HFFc6 (cell line): Measurements from ENCODE around the gene XG. TPM values are rescaled to one million over a fixed set of nuclear protein-coding genes. Genes with fewer than 3 reads are reported as not detected.
"Not testable (repeated sequence)": the region's sequence is repeated elsewhere in the genome, so short reads cannot be mapped to it uniquely, and the experiment has no call there.

Experiments used
- DNase-seq: peaks from one replicate; pipeline ENCODE4 v3.0.0-alpha.2; 2018
- H3K27ac Mint-ChIP-seq: 2 replicates; pipeline ENCODE4 v1.8.0; 2020; ENCODE audit warnings: mild to moderate bottlenecking, mixed read lengths
- H3K27me3 Mint-ChIP-seq: 2 replicates; pipeline ENCODE4 v1.8.0; 2021; ENCODE audit warnings: mild to moderate bottlenecking, moderate library complexity, mixed read lengths; ENCODE audit not compliant: insufficient read depth
- H3K36me3 Mint-ChIP-seq: 2 replicates; pipeline ENCODE4 v1.8.0; 2021; ENCODE audit warnings: low read depth, mixed read lengths
- H3K4me1 Mint-ChIP-seq: 2 replicates; pipeline ENCODE4 v1.8.0; 2020; ENCODE audit warnings: low read depth, mixed read lengths
- H3K4me3 Mint-ChIP-seq: 2 replicates; pipeline ENCODE4 v1.8.0; 2020; ENCODE audit warnings: mild to moderate bottlenecking, moderate library complexity, mixed read lengths
- H3K9me3 Mint-ChIP-seq: 2 replicates; pipeline ENCODE4 v1.8.0; 2020; ENCODE audit warnings: mild to moderate bottlenecking, mixed read lengths
- total RNA-seq, 6 experiments: library from RNA; stranded (reverse); fragmentation: NEBNext Ultra II Directional; extraction: Animal tissue kit (Norgen Biotek cat#: 25700); gene quantifications; 2 replicates in 1 of 6; 3 replicates in 5 of 6; pipeline ENCODE4 v1.2.3, GENCODE V29; 2021
- TF ChIP-seq, protein P1 (sequence below): fragments of 200-600 bp; sonication (generic); IDR thresholded peaks from 2 replicates; pipeline ENCODE4 v1.5.0; 2021; ENCODE audit warnings: antibody characterized with exemption, mild to moderate bottlenecking

The XG gene
- total RNA-seq, 6 experiments from 2014 or later = 0.07 to 0.48 (median 0.31) TPM; not detected in 1

DNA sequence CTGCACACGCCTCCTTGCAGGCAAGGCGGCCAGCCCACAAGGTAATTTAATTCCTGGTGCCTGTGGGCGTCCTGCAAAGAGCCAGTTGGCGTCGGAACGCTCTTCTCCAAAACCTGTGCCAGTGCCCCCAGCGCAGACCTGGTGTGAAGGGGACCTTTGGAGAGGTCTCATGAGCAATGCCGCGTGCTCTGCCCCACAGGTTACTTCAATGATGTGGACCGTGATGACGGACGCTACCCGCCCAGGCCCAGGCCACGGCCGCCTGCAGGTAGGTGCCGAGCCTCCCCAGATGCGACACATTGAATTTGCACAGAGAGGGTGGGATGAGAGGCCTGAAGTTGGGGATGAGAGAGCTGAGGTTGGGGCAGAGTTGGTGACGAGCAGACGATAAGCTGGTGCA lies 42.5 kb downstream of the XG start:
- Mint-ChIP-seq H3K27ac (no peak overlapping the region), H3K27me3 (peaks cover 2% of the 10 kb centered on the region; the same call in 1 of the 2 replicates), H3K9me3 (no peaks in the 10 kb centered on the region), H3K4me3 (no peak overlapping the region), H3K4me1 (no peaks in the 10 kb centered on the region), H3K36me3 (no peaks in the 10 kb centered on the region)
- no peak for DNase-seq
- TF ChIP-seq, protein P1, sequence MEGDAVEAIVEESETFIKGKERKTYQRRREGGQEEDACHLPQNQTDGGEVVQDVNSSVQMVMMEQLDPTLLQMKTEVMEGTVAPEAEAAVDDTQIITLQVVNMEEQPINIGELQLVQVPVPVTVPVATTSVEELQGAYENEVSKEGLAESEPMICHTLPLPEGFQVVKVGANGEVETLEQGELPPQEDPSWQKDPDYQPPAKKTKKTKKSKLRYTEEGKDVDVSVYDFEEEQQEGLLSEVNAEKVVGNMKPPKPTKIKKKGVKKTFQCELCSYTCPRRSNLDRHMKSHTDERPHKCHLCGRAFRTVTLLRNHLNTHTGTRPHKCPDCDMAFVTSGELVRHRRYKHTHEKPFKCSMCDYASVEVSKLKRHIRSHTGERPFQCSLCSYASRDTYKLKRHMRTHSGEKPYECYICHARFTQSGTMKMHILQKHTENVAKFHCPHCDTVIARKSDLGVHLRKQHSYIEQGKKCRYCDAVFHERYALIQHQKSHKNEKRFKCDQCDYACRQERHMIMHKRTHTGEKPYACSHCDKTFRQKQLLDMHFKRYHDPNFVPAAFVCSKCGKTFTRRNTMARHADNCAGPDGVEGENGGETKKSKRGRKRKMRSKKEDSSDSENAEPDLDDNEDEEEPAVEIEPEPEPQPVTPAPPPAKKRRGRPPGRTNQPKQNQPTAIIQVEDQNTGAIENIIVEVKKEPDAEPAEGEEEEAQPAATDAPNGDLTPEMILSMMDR = no peak

DNA sequence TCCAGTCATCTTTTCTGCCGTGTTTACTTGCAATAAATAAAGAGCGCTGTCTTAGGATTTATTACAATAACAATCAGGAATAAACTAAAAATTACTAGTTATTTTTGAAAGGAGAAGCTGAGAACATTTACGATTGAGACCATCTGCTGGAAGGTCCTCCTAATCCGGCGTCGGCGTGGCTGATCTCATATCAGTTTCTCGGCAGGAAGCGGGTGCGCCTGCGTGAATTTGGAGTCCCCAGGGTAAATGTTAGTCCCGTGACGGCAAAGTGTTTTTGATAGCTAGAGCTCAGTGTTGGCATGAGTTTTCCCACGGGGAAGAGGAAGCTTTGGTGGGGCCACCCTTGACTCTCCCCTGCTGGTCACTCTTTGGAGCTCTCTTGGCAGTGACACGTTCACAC lies 45.0 kb downstream of the XG start:
- not testable (repeated sequence) for H3K27ac Mint-ChIP-seq, DNase-seq, H3K4me1 Mint-ChIP-seq, H3K9me3 Mint-ChIP-seq, H3K27me3 Mint-ChIP-seq, H3K36me3 Mint-ChIP-seq
- H3K4me3 Mint-ChIP-seq = peak overlapping the region; percentile 66; the same call in 1 of the 2 replicates

DNA sequence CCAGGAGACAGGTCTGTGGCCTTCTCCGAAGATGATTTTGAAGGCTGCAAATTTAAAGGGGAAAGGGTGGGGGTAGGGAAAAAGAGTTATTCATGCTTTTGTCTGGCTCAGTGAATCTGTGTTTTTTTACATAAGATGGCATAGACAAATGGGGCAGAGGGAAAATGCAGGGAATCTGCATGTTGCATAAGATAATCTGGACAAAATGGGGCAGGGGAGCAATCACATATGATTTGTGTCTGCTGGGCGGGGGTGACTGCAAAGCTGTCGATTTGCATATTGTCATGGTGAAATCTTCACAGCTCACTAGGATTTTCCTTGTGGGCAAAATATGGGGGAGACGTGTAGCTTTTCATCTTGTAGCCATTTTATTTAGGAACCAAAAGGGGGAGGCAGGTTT lies 47.5 kb downstream of the XG start:
- TF ChIP-seq, protein P1 = no peak
- no peak for DNase-seq
- Mint-ChIP-seq H3K36me3 (no peaks in the 10 kb centered on the region), H3K4me1 (peaks cover 23% of the 10 kb centered on the region), H3K4me3 (no peak overlapping the region), H3K9me3 (no peaks in the 10 kb centered on the region), H3K27ac (no peak overlapping the region), H3K27me3 (no peaks in the 10 kb centered on the region; the same call in 1 of the 2 replicates)

DNA sequence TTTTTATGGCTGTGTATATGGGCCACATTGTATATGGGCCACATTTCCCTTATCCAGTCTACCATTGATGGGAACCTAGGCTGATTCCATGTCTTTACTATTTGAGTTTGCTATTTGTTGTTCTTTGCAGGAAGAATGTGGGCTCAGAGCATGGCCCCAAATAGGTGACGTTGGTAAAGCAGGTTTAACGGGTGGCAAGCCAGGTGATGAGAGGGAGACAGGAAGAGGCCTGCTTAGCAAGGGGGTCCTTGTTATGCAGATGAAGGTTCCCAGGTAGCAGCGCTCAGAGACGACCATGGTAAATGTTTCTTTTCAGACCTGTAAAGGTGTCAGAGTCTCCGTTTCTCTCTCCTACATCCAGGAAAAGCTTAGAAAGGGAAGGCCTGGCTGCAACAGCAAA lies 48.1 kb downstream of the XG start:
- H3K9me3 Mint-ChIP-seq, H3K27me3 Mint-ChIP-seq, DNase-seq, H3K36me3 Mint-ChIP-seq, H3K27ac Mint-ChIP-seq, H3K4me3 Mint-ChIP-seq: not testable (repeated sequence)
- peaks cover 29% of the 10 kb centered on the region for H3K4me1 Mint-ChIP-seq

DNA sequence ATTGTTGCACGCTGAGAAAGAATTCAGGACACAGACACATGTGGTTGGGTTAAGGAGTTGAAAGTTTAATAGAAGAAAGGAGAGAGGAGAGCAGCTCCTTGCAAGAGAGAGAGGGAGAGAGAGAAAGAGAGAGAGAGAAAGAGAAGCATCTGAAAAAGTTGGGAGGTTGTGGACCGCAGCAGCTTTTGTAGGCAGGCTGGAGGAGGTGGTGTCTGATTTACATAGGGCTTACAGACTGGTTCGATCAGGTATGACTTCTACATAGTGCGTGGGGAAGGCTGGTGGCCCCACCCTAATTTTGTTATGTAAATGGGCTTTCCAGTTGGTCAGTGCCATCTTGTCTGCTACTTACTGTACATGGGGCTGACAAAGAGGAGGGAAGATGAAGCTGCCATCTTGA lies 49.4 kb downstream of the XG start:
- no peak for DNase-seq
- TF ChIP-seq, protein P1 = no peak
- no peaks in the 10 kb centered on the region for H3K9me3 Mint-ChIP-seq
- no peaks in the 10 kb centered on the region; the same call in 1 of the 2 replicates for H3K27me3 Mint-ChIP-seq
- no peak overlapping the region for H3K4me3 Mint-ChIP-seq
- H3K27ac Mint-ChIP-seq = peak overlapping the region; percentile 38; the same call in 1 of the 2 replicates
- peaks cover 37% of the 10 kb centered on the region for H3K4me1 Mint-ChIP-seq
- H3K36me3 Mint-ChIP-seq = no peaks in the 10 kb centered on the region

DNA sequence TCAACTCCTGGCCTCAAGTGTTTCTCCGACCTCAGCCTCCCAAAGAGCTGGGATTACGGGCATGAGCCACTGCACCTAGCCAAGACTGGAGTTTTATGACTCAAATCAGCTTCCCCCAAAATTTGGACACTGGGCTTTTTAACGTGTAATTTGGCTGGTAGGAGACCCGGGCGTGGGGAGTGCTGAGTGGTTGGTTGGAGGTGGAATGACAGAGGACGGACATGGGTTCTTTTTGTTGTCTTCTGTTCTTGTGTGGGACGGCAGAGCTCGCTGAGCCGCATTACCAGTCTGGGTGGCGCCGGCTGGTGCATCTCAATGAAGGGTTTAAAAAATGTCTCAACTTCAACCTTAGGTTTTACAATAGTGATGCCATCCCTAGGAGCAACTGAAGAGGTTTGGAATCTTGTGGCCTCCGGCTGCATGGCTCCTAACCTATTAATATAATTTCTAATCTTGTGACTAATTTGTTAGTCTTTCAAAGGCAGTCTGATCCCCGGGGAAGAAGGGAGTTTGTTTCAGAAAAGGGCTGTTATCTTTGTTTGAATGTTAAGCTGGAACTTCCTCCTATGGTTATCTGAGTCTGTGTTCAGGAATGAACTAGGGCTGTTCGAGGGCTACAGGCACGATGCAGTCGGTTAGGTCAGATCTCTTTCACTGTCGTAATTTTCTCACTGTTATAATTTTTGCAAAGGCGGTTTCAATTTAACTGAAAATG lies 50.7 kb downstream of the XG start:
- H3K4me3 Mint-ChIP-seq = peak overlapping the region; percentile 45; the same call in 1 of the 2 replicates
- not testable (repeated sequence) for H3K9me3 Mint-ChIP-seq, H3K36me3 Mint-ChIP-seq, H3K27me3 Mint-ChIP-seq
- H3K27ac Mint-ChIP-seq = peak overlapping the region; percentile 92
- peaks cover 37% of the 10 kb centered on the region for H3K4me1 Mint-ChIP-seq
- DNase-seq = peak; percentile 55

DNA sequence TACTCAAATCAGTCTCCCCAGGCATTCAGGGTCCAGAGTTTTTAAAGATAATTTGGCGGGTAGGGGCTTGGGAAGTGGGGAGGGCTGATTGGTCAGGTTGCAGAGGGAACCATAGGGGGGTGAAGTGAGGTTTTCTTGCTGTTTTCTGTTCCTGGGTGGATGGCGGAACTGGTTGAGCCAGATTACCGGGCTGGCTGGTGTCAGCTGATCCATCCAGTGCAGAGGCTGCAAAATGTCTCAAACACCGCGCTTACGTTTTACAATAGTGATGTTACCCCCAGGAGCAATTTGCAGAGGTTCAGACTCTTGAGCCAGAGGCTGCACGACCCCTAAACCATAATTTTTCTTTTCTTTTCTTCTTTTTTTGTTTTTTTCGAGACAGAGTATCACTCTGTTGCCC lies 51.6 kb downstream of the XG start:
- DNase-seq, H3K9me3 Mint-ChIP-seq, H3K4me3 Mint-ChIP-seq, H3K36me3 Mint-ChIP-seq, H3K27me3 Mint-ChIP-seq: not testable (repeated sequence)
- Mint-ChIP-seq H3K27ac (peak overlapping the region; percentile 92; the same call in 1 of the 2 replicates), H3K4me1 (peaks cover 37% of the 10 kb centered on the region)

DNA sequence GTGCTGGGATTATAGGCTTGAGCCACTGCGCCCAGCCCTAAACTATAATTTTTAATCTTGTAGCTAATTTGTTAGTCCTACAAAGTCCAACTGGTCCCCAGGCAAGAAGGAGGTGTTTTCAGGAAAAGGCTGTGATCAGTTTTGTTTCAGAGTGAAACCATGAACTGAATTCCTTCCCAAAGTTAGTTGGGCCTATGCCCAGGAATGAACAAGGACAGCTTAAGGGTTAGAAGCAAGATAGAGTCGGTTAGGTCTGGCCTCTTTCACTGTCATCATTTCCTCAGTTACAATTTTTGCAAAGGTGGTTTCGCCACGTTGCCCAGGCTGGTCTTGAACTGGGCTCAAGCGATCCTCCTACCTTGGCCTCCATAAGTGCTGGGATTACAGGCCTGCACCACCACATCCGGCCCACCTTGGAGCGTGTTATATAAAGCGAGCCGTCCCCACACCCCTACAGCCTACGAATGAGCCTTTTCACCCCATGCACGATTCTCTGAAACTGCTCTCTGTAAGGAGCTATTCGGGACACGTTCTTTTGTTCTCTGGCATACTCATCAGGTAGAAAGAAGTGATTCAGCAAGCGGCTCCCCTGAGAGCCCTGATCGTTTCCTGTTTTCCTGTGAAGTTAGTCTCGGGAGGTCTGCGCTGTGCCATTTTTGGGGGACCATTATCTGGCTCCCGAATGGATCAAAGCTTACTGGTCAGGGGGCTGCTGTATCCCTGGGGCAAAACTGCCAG lies 52.4 kb downstream of the XG start:
- DNase-seq, H3K4me3 Mint-ChIP-seq, H3K9me3 Mint-ChIP-seq, H3K36me3 Mint-ChIP-seq, H3K27me3 Mint-ChIP-seq: not testable (repeated sequence)
- H3K27ac Mint-ChIP-seq = peak overlapping the region; percentile 92
- peaks cover 37% of the 10 kb centered on the region for H3K4me1 Mint-ChIP-seq

DNA sequence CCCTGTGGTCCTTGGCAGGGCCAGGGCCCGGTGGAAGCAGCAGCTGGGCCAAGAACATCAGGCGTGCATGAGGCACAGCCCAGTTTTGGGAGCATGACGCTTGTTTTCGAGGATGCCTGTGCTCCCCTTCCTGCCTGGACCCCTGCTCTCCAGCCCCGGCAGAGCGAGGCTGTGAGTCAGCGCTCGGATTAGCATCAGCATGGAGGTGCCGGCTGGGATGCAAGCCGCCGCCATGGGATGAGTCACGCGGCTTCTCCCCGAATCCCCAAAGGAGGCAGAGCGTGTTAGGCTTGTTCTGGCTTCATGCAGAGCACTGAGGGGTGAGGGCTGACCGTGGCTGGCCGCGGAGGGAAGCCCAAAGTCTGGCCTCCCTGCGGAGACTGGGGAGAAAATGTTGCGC lies 53.0 kb downstream of the XG start:
- not testable (repeated sequence) for H3K27me3 Mint-ChIP-seq, H3K9me3 Mint-ChIP-seq, H3K36me3 Mint-ChIP-seq
- Mint-ChIP-seq H3K4me1 (peaks cover 37% of the 10 kb centered on the region), H3K4me3 (peak overlapping the region; percentile 54; the same call in 1 of the 2 replicates), H3K27ac (peak overlapping the region; percentile 92; the same call in 1 of the 2 replicates)
- peak; percentile 13 for DNase-seq
